Activated CD8-positive, alpha-beta T cell treated with anti-CD3 and anti-CD28 coated beads, Interleukin-2, amount 10 ng/mL, durations not matched to agents 7 days and 5 days (primary cell): ENCODE results near the gene FAM193A. TPM values are rescaled to one million over a fixed set of nuclear protein-coding genes. Genes with fewer than 3 reads are reported as not detected.

Source experiments
- ATAC-seq: fragments of 150-1000 bp; cut with Tn5 transposase; one replicate; pipeline ENCODE4 v1.10.0; 2021; ENCODE audit warnings: moderate library complexity
- CTCF ChIA-PET: fragments of 350-600 bp; sonication (Branson Sonifier 250); formaldehyde crosslinking; loops from one replicate; lab custom pipeline; 2021; ENCODE audit warnings: antibody characterized with exemption; lab: Charles Lee
- POLR2A ChIA-PET: fragments of 350-600 bp; sonication (Branson Sonifier 250); formaldehyde crosslinking; loops from one replicate; lab custom pipeline; 2021; ENCODE audit warnings: antibody characterized with exemption; lab: Charles Lee
- DNase-seq: peaks from one replicate; pipeline ENCODE4 v3.0.0-alpha.2; 2020
- H3K27ac Mint-ChIP-seq: one replicate; pipeline ENCODE4 v1.8.0; 2021; ENCODE audit warnings: mild to moderate bottlenecking, mixed read lengths
- H3K27me3 Mint-ChIP-seq: one replicate; pipeline ENCODE4 v1.8.0; 2021; ENCODE audit warnings: low read depth, mixed read lengths
- H3K36me3 Mint-ChIP-seq: one replicate; pipeline ENCODE4 v1.8.0; 2021; ENCODE audit warnings: low read depth, mixed read lengths
- H3K4me1 Mint-ChIP-seq: one replicate; pipeline ENCODE4 v1.8.0; 2021; ENCODE audit warnings: low read depth, mixed read lengths
- H3K4me3 Mint-ChIP-seq: one replicate; pipeline ENCODE4 v1.8.0; 2021; ENCODE audit warnings: mild to moderate bottlenecking, mixed read lengths
- H3K9me3 Mint-ChIP-seq: one replicate; pipeline ENCODE4 v1.8.0; 2022; ENCODE audit warnings: mixed read lengths; ENCODE audit not compliant: insufficient read depth
- total RNA-seq, 2 experiments: library from RNA; stranded (reverse); gene quantifications; one replicate each; pipeline ENCODE4 v1.2.3, GENCODE V29; 2021

The FAM193A gene
- total RNA-seq, 2 experiments from 2014 or later: 31.9 to 33.0 TPM

- ATAC-seq: no peak
- ChIA-PET POLR2A (interaction anchor here (0.6 kb wide), 1 partner anchor 19 kb away, joined by 3 read pairs; no protein-coding TSS in a partner anchor), CTCF (no interaction called here)
- Mint-ChIP-seq H3K27ac (no peak overlapping the region), H3K27me3 (no peaks in the 10 kb centered on the region), H3K4me1 (peaks cover 8% of the 10 kb centered on the region), H3K9me3 (no peaks in the 10 kb centered on the region), H3K4me3 (no peak overlapping the region), H3K36me3 (peaks cover 48% of the 10 kb centered on the region)
- DNase-seq: no peak
Observed at GRCh38 chr4:2646396-2647149, 110.1 kb downstream of the FAM193A start.

GRCh38 chr4:2647403-2648158 lies 111.1 kb downstream of the FAM193A start:
- Mint-ChIP-seq H3K36me3 (peaks cover 56% of the 10 kb centered on the region), H3K27ac (no peak overlapping the region)

GRCh38 chr4:2648159-2648814 lies 111.8 kb downstream of the FAM193A start:
- Mint-ChIP-seq H3K27ac (no peak overlapping the region), H3K9me3 (no peaks in the 10 kb centered on the region), H3K27me3 (no peaks in the 10 kb centered on the region), H3K4me3 (no peak overlapping the region), H3K4me1 (peaks cover 21% of the 10 kb centered on the region), H3K36me3 (peaks cover 54% of the 10 kb centered on the region)
- ChIA-PET CTCF (no interaction called here), POLR2A (interaction anchor here (0.6 kb wide), 1 partner anchor 393 kb away, joined by 3 read pairs; no protein-coding TSS in a partner anchor)
- ATAC-seq: no peak
- DNase-seq: no peak

More at GRCh38 chr4:2647403-2648158, 111.1 kb downstream of the FAM193A start:
- Mint-ChIP-seq H3K9me3 (no peaks in the 10 kb centered on the region), H3K27me3 (no peaks in the 10 kb centered on the region), H3K4me1 (peaks cover 18% of the 10 kb centered on the region), H3K4me3 (no peak overlapping the region)
- POLR2A ChIA-PET: interaction anchor here (0.6 kb wide), 1 partner anchor 20 kb away, joined by 3 read pairs; no protein-coding TSS in a partner anchor
- CTCF ChIA-PET: no interaction called here
- no peak for ATAC-seq
- no peak for DNase-seq

GRCh38 chr4:2649604-2650114 lies 113.2 kb downstream of the FAM193A start:
- H3K27me3 Mint-ChIP-seq: no peaks in the 10 kb centered on the region
- H3K9me3 Mint-ChIP-seq: no peaks in the 10 kb centered on the region
- H3K4me1 Mint-ChIP-seq: peaks cover 21% of the 10 kb centered on the region
- no peak overlapping the region for H3K27ac Mint-ChIP-seq
- H3K36me3 Mint-ChIP-seq: peaks cover 53% of the 10 kb centered on the region
- ChIA-PET CTCF (no interaction called here), POLR2A (no interaction called here)
- ATAC-seq: no peak
- no peak overlapping the region for H3K4me3 Mint-ChIP-seq
- no peak for DNase-seq

GRCh38 chr4:2650276-2650675 lies 113.8 kb downstream of the FAM193A start:
- H3K4me3 Mint-ChIP-seq: no peak overlapping the region
- POLR2A ChIA-PET: no interaction called here

GRCh38 chr4:2651546-2651945 lies 115.1 kb downstream of the FAM193A start:
- Mint-ChIP-seq H3K4me1 (peaks cover 21% of the 10 kb centered on the region), H3K9me3 (no peaks in the 10 kb centered on the region), H3K4me3 (peak overlapping the region; percentile 1), H3K27ac (peak overlapping the region; percentile 80), H3K36me3 (peaks cover 48% of the 10 kb centered on the region), H3K27me3 (no peaks in the 10 kb centered on the region)
- CTCF ChIA-PET: no interaction called here
- ATAC-seq (no peak), DNase-seq (no peak)
- POLR2A ChIA-PET: no interaction called here

More at GRCh38 chr4:2650276-2650675, 113.8 kb downstream of the FAM193A start:
- Mint-ChIP-seq H3K27me3 (no peaks in the 10 kb centered on the region), H3K36me3 (peaks cover 50% of the 10 kb centered on the region), H3K4me1 (peaks cover 21% of the 10 kb centered on the region), H3K27ac (no peak overlapping the region), H3K9me3 (no peaks in the 10 kb centered on the region)
- CTCF ChIA-PET: no interaction called here
- ATAC-seq (no peak), DNase-seq (no peak)

GRCh38 chr4:2651998-2652397 lies 115.6 kb downstream of the FAM193A start:
- H3K36me3 Mint-ChIP-seq: peaks cover 47% of the 10 kb centered on the region
- peak; percentile 21 for ATAC-seq

GRCh38 chr4:2652415-2653160 lies 116.1 kb downstream of the FAM193A start:
- Mint-ChIP-seq H3K4me1 (peaks cover 21% of the 10 kb centered on the region), H3K4me3 (no peak overlapping the region), H3K9me3 (no peaks in the 10 kb centered on the region), H3K36me3 (peaks cover 47% of the 10 kb centered on the region), H3K27ac (peak overlapping the region; percentile 80), H3K27me3 (no peaks in the 10 kb centered on the region)
- DNase-seq (no peak), ATAC-seq (peak; percentile 41)
- CTCF ChIA-PET: no interaction called here
- POLR2A ChIA-PET: no interaction called here

More at GRCh38 chr4:2651998-2652397, 115.6 kb downstream of the FAM193A start:
- no peak for DNase-seq
- Mint-ChIP-seq H3K4me3 (no peak overlapping the region), H3K27ac (peak overlapping the region; percentile 80), H3K4me1 (peaks cover 21% of the 10 kb centered on the region), H3K27me3 (no peaks in the 10 kb centered on the region), H3K9me3 (no peaks in the 10 kb centered on the region)
- ChIA-PET POLR2A (no interaction called here), CTCF (no interaction called here)

GRCh38 chr4:2660596-2661211 lies 124.3 kb downstream of the FAM193A start:
- Mint-ChIP-seq H3K27ac (no peak overlapping the region), H3K27me3 (no peaks in the 10 kb centered on the region), H3K9me3 (no peaks in the 10 kb centered on the region), H3K4me1 (no peaks in the 10 kb centered on the region), H3K4me3 (no peak overlapping the region), H3K36me3 (peaks cover 53% of the 10 kb centered on the region)
- CTCF ChIA-PET: interaction anchor here (0.6 kb wide), 1 partner anchor 139 kb away, joined by 3 read pairs; no protein-coding TSS in a partner anchor
- POLR2A ChIA-PET: no interaction called here
- DNase-seq (no peak), ATAC-seq (no peak)

GRCh38 chr4:2662598-2662997 lies 126.2 kb downstream of the FAM193A start:
- Mint-ChIP-seq H3K27me3 (no peaks in the 10 kb centered on the region), H3K4me3 (no peak overlapping the region), H3K27ac (no peak overlapping the region), H3K9me3 (no peaks in the 10 kb centered on the region), H3K4me1 (peaks cover 8% of the 10 kb centered on the region), H3K36me3 (peaks cover 60% of the 10 kb centered on the region)
- ChIA-PET POLR2A (no interaction called here), CTCF (no interaction called here)
- DNase-seq: no peak
- no peak for ATAC-seq

- CTCF ChIA-PET: no interaction called here
- H3K9me3 Mint-ChIP-seq: no peaks in the 10 kb centered on the region
- no peak overlapping the region for H3K27ac Mint-ChIP-seq
- POLR2A ChIA-PET: no interaction called here
- no peak overlapping the region for H3K4me3 Mint-ChIP-seq
- no peaks in the 10 kb centered on the region for H3K27me3 Mint-ChIP-seq
- no peak for DNase-seq
- H3K36me3 Mint-ChIP-seq: peaks cover 56% of the 10 kb centered on the region
- H3K4me1 Mint-ChIP-seq: peaks cover 8% of the 10 kb centered on the region
- no peak for ATAC-seq
Observed at GRCh38 chr4:2663275-2663674, 126.8 kb downstream of the FAM193A start.
